Measurements from ENCODE around the gene BICDL1. TPM values are rescaled to one million over a fixed set of nuclear protein-coding genes. Genes with fewer than 3 reads are reported as not detected.

BICDL1 gene
- total and polyA plus RNA-seq, 2 experiments from 2014 or later, result not detected

DNA sequence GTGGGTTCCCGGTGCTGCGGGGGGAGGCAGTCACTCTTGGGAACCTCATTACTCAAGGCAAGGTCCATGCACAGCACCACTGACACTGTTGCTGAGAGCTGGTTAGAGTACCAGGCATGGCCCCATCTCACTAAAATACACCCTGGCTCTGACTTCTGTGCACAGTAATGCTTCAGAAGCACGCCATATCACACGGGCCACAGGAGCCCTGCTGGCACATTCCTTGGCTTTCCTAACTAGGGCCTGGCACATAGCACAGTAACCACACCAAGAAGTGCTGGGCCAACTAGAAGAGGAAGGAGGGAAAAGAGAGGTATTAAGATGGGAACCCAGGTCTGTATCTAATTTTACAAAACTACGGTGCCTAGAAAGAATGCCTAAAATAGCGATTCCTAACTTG is 141.0 kb downstream of the BICDL1 start:
- DNase-seq, result no peak
- Histone ChIP-seq H4K20me1 (ENCODE audit: insufficient read depth) (no peaks in the 10 kb centered on the region), H3K36me3 (ENCODE audit: low read depth) (peaks cover 54% of the 10 kb centered on the region), H3K9me3 (ENCODE audit: low read depth) (no peaks in the 10 kb centered on the region), H3K4me2 (ENCODE audit: unreplicated experiment) (no peak overlapping the region), H3K9me2 (ENCODE audit: insufficient read depth) (no peaks in the 10 kb centered on the region), H3K4me1 (ENCODE audit: insufficient read depth) (0 out of 2 replicates have a peak, but pooled peaks cover 4% of the 10 kb centered on the region), H3K27me3 (replicated peaks; ENCODE audit: insufficient read depth) (no peaks in the 10 kb centered on the region), H3K27ac (no peak overlapping the region), H3K79me2 (ENCODE audit: insufficient read depth) (no peaks in the 10 kb centered on the region), H3F3A (ENCODE audit: insufficient read depth) (peaks cover 25% of the 10 kb centered on the region), H3K9ac (no peak overlapping the region), H3K4me3 (no peak overlapping the region), H2AFZ (no peak overlapping the region)
- 88 to 96% methylated on average over 6 of the region's 6 CpGs for WGBS, 2 experiments (ENCODE audit: low coverage in 1 of 2, low lambda C conversion rate in 2 of 2, missing lambda C conversion rate in 2 of 2)
- no peak for TF ChIP-seq EZH2phosphoT487 (IDR thresholded peaks at IDR 0.05; ENCODE audit: insufficient read depth, low read depth)
- TF ChIP-seq EZH2 (IDR thresholded peaks at IDR 0.05; ENCODE audit: insufficient read depth, poor library complexity, severe bottlenecking), result no peak
- in situ Hi-C loops (cut with MboI), result no loop called here

DNA sequence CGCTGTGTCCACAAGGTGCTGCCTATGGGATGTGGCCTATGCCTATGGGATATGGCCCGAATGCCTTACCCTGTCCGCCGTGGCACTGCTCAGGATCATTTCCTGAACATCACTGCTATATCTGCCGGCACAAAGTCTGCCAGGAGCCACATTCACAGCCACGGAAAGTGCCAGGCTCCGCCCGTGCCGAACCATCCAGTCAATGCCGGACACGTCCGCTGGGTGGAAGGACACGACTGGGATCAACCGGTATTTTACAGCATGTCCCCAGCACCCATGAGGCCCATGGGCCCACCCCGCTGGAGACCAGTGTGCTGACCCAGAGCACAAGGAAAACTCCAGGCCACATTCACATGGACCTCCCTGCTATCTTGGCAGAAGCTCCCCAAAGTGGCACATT is 142.1 kb downstream of the BICDL1 start:
- H3F3A ChIP-seq (ENCODE audit: insufficient read depth), result peaks cover 18% of the 10 kb centered on the region
- H3K79me2 ChIP-seq (ENCODE audit: insufficient read depth), result no peaks in the 10 kb centered on the region
- H2AFZ ChIP-seq, result no peak overlapping the region
- no peak for DNase-seq
- peaks cover 56% of the 10 kb centered on the region for H3K36me3 ChIP-seq (ENCODE audit: low read depth)
- in situ Hi-C loops (cut with MboI), result no loop called here
- H3K4me2 ChIP-seq (ENCODE audit: unreplicated experiment), result no peak overlapping the region
- 0 out of 2 replicates have a peak, but pooled peaks cover 4% of the 10 kb centered on the region for H3K4me1 ChIP-seq (ENCODE audit: insufficient read depth)
- H3K9me3 ChIP-seq (ENCODE audit: low read depth), result no peaks in the 10 kb centered on the region
- no peaks in the 10 kb centered on the region for H4K20me1 ChIP-seq (ENCODE audit: insufficient read depth)
- H3K4me3 ChIP-seq, result no peak overlapping the region
- no peaks in the 10 kb centered on the region for H3K27me3 ChIP-seq (replicated peaks; ENCODE audit: insufficient read depth)
- 94 to 96% methylated on average over 15 of the region's 15 CpGs for WGBS, 2 experiments (ENCODE audit: low coverage in 1 of 2, low lambda C conversion rate in 2 of 2, missing lambda C conversion rate in 2 of 2)
- no peak overlapping the region for H3K9ac ChIP-seq
- no peak for TF ChIP-seq EZH2phosphoT487 (IDR thresholded peaks at IDR 0.05; ENCODE audit: insufficient read depth, low read depth)
- no peak for TF ChIP-seq EZH2 (IDR thresholded peaks at IDR 0.05; ENCODE audit: insufficient read depth, poor library complexity, severe bottlenecking)
- H3K9me2 ChIP-seq (ENCODE audit: insufficient read depth), result no peaks in the 10 kb centered on the region
- H3K27ac ChIP-seq, result no peak overlapping the region

DNA sequence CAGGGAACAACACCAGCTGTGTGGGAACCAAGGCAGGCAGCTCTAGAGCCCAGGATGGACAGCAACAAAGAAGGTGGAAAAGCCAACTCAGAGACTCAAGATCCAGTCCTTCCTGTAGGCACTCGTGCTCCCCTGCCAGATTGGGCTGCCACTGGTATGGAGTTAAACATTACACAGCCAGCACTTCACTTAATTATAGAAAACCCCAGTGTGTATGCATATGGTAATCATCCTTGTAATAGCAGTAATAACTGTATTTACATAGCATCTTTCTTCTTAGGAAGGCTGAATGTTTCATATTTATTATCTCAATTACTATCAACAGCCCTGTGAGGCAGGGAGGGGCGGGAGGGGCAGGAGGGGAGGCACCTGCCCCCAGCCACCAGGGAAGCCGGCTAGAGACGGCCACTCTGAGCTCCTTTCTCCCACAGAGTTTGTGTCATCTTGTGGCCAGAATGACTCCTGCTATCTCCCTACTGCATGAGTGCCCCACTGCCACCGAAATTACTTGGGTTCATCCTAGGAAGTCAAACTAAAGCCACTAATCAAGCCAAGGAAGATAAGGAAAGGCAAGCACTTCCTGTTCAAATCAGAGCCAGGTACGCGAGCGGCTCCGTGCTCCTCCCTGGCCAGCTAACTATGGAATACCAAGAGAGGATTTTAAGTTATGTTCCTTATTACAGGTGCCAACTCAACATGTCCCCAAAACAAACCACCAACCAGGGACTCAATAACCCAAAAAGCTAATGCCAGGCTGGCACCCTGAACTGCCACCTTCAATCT is 143.2 kb downstream of the BICDL1 start:
- no peak overlapping the region for H2AFZ ChIP-seq
- in situ Hi-C loops (cut with MboI), result no loop called here
- peaks cover 53% of the 10 kb centered on the region for H3K36me3 ChIP-seq (ENCODE audit: low read depth)
- H3K4me2 ChIP-seq (ENCODE audit: unreplicated experiment), result no peak overlapping the region
- H3K4me3 ChIP-seq, result no peak overlapping the region
- no peaks in the 10 kb centered on the region for H3K27me3 ChIP-seq (replicated peaks; ENCODE audit: insufficient read depth)
- WGBS, 2 experiments (ENCODE audit: low coverage in 1 of 2, low lambda C conversion rate in 2 of 2, missing lambda C conversion rate in 2 of 2), result 88 to 93% methylated on average over 9 of the region's 9 CpGs
- H4K20me1 ChIP-seq (ENCODE audit: insufficient read depth), result no peaks in the 10 kb centered on the region
- DNase-seq, result no peak
- H3K27ac ChIP-seq, result no peak overlapping the region
- H3K9ac ChIP-seq, result no peak overlapping the region
- H3F3A ChIP-seq (ENCODE audit: insufficient read depth), result peaks cover 10% of the 10 kb centered on the region
- H3K4me1 ChIP-seq (ENCODE audit: insufficient read depth), result no peaks in the 10 kb centered on the region
- H3K79me2 ChIP-seq (ENCODE audit: insufficient read depth), result no peaks in the 10 kb centered on the region
- H3K9me2 ChIP-seq (ENCODE audit: insufficient read depth), result no peaks in the 10 kb centered on the region
- no peaks in the 10 kb centered on the region for H3K9me3 ChIP-seq (ENCODE audit: low read depth)
- TF ChIP-seq EZH2 (IDR thresholded peaks at IDR 0.05; ENCODE audit: insufficient read depth, poor library complexity, severe bottlenecking), result no peak
- TF ChIP-seq EZH2phosphoT487 (IDR thresholded peaks at IDR 0.05; ENCODE audit: insufficient read depth, low read depth), result no peak

DNA sequence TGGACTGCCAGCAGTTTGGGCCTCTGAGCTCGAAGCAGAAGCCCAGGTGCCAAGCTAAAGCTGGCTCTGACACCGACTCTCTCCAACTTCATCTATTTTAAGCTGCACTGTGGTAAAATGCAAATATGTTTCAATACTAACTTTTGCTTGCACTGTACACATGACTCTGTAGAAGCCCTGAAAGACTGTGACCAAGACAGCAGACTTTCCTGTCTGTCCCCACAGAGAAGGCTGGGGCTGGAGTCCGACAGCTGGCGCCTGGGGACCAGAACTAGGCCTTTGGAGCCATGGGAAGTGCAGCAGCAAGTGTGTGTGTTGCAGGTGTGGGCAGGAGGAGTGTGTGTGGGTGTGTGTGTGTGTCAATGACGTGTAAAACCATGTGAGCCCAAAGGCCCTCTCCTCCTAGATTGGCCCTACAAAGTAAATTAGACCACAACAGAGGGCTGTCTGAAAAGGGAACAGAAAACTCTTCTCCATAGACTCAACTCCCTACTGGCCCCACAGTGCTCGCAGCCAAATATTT is 143.9 kb downstream of the BICDL1 start:
- H3K36me3 ChIP-seq (ENCODE audit: low read depth), result peaks cover 48% of the 10 kb centered on the region
- H3K79me2 ChIP-seq (ENCODE audit: insufficient read depth), result no peaks in the 10 kb centered on the region
- 86 to 89% methylated on average over 6 of the region's 6 CpGs for WGBS, 2 experiments (ENCODE audit: low coverage in 1 of 2, low lambda C conversion rate in 2 of 2, missing lambda C conversion rate in 2 of 2)
- no peaks in the 10 kb centered on the region for H3K4me1 ChIP-seq (ENCODE audit: insufficient read depth)
- DNase-seq, result no peak
- H3K9me2 ChIP-seq (ENCODE audit: insufficient read depth), result no peaks in the 10 kb centered on the region
- H3K27me3 ChIP-seq (replicated peaks; ENCODE audit: insufficient read depth), result no peaks in the 10 kb centered on the region
- H4K20me1 ChIP-seq (ENCODE audit: insufficient read depth), result no peaks in the 10 kb centered on the region
- H3K27ac ChIP-seq, result no peak overlapping the region
- H3F3A ChIP-seq (ENCODE audit: insufficient read depth), result 0 out of 2 replicates have a peak, but pooled peaks cover 4% of the 10 kb centered on the region
- in situ Hi-C loops (cut with MboI), result no loop called here
- no peak overlapping the region for H2AFZ ChIP-seq
- no peak overlapping the region for H3K4me3 ChIP-seq
- H3K9ac ChIP-seq, result no peak overlapping the region
- TF ChIP-seq EZH2phosphoT487 (IDR thresholded peaks at IDR 0.05; ENCODE audit: insufficient read depth, low read depth) (no peak), EZH2 (IDR thresholded peaks at IDR 0.05; ENCODE audit: insufficient read depth, poor library complexity, severe bottlenecking) (no peak)
- H3K4me2 ChIP-seq (ENCODE audit: unreplicated experiment), result no peak overlapping the region
- H3K9me3 ChIP-seq (ENCODE audit: low read depth), result no peaks in the 10 kb centered on the region

All from GM23248 (cell line).